Measurements from ENCODE around the gene HSD17B1. TPM values are rescaled to one million over a fixed set of nuclear protein-coding genes. Genes with fewer than 3 reads are reported as not detected.

The HSD17B1 gene
- total RNA-seq, 1 experiment from 2014 or later: 1.5 TPM

DNA sequence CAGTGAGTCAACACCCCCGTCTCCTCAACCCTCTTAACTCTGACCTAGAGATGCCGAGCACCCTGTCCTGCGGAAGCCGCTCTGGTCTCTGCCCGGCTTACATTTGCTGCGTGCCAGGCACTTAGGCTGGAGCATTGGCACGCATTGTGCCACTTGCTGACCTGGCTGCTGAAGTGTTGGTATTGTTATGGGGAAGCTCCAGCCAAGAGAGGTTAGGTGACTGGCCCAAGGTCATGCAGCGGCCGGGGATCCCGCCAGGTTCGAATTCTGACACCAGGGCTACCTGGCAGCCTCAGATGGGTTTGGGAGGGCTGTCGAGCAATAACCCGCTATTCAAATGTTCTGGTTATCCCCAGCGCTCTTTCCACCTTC lies 5.0 kb upstream of the HSD17B1 start:
- H3K27me3 ChIP-seq (ENCODE audit: low read length): no peaks in the 10 kb centered on the region
- peak overlapping the region; percentile 74 for H3K4me3 ChIP-seq (ENCODE audit: low read length)
- H3F3A ChIP-seq (ENCODE audit: low read length, unreplicated experiment): no peaks in the 10 kb centered on the region
- no peaks in the 10 kb centered on the region for H3K79me2 ChIP-seq (ENCODE audit: low read length)
- no peak for ATAC-seq
- no peaks in the 10 kb centered on the region for H3K9me2 ChIP-seq (replicated peaks; ENCODE audit: low read length)
- intact Hi-C loops (cut with micrococcal nuclease): no loop called here
- ChIA-PET POLR2A (ENCODE audit: unreplicated experiment) (no interaction called here), CTCF (no interaction called here)
- H3K9me3 ChIP-seq (ENCODE audit: low read length): no peaks in the 10 kb centered on the region
- no peaks in the 10 kb centered on the region for H4K20me1 ChIP-seq (ENCODE audit: low read length)
- no peak for DNase-seq
- no TSS peak for BruUV-seq (replicated peaks)
- TF ChIP-seq, protein P1, sequence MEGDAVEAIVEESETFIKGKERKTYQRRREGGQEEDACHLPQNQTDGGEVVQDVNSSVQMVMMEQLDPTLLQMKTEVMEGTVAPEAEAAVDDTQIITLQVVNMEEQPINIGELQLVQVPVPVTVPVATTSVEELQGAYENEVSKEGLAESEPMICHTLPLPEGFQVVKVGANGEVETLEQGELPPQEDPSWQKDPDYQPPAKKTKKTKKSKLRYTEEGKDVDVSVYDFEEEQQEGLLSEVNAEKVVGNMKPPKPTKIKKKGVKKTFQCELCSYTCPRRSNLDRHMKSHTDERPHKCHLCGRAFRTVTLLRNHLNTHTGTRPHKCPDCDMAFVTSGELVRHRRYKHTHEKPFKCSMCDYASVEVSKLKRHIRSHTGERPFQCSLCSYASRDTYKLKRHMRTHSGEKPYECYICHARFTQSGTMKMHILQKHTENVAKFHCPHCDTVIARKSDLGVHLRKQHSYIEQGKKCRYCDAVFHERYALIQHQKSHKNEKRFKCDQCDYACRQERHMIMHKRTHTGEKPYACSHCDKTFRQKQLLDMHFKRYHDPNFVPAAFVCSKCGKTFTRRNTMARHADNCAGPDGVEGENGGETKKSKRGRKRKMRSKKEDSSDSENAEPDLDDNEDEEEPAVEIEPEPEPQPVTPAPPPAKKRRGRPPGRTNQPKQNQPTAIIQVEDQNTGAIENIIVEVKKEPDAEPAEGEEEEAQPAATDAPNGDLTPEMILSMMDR (conservative IDR thresholded peaks at IDR 0.05; ENCODE audit: low read depth, low read length): no peak
- no peak for TF ChIP-seq EZH2phosphoT487 (IDR thresholded peaks at IDR 0.05; ENCODE audit: borderline replicate concordance, low read length)
- TF ChIP-seq EZH2 (IDR thresholded peaks at IDR 0.05; ENCODE audit: low read length, unreplicated experiment): no peak
- H3K27ac ChIP-seq (ENCODE audit: low read length): no peak overlapping the region
- no peak overlapping the region for H3K9ac ChIP-seq (ENCODE audit: low read length)
- peak overlapping the region; percentile 74; the same call in 1 of the 2 replicates for H2AFZ ChIP-seq (ENCODE audit: low read length)
- H3K36me3 ChIP-seq (ENCODE audit: low read depth, low read length): no peaks in the 10 kb centered on the region
- H3K4me2 ChIP-seq (ENCODE audit: low read length): peak overlapping the region; percentile 86
- H3K4me1 ChIP-seq (ENCODE audit: insufficient read depth, low read length): peaks cover 4% of the 10 kb centered on the region; the same call in 1 of the 2 replicates

DNA sequence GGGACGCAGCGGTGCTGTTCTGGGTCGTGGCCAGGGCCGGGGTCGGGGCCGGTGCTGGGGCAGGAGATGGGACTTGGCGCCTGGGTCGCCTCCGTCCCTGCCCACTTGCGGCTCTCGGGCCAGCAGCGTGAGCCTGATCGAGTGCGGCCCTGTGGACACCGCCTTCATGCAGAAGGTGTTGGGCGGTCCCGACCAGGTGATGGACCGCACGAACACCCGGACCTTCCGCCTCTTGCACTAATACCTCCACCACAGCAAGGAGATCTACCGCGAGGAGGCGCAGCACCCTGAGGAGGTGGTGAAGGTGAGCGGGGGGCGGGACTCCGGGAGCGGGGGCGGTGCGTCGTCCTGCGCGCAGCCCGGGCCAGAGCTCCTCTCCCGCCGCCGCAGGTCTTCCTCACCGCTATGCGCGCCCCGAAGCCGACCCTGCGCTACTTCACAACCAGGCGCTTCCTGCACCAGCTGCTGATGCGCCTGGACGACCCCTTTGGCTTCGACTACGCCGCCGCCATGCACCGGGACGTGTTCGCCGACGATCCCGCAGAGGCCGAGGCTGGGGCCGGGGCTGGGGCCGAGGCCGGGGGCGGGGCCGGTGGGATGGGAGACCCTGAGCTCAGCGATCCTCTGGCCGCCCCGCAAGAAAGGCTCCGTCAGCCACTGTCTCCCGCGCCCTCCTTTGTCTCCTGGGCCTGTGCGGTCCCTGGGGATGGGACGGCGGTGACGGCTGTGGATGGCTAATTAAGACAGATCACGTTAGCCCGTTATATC lies 4.5 kb upstream of the HSD17B1 start:
- peaks cover 4% of the 10 kb centered on the region; the same call in 1 of the 2 replicates for H3K4me1 ChIP-seq (ENCODE audit: insufficient read depth, low read length)
- ChIA-PET POLR2A (ENCODE audit: unreplicated experiment) (no interaction called here), CTCF (interaction anchor here (0.5 to 0.6 kb wide), 2 partner anchors 30 to 830 kb away, joined by 3 to 4 read pairs; no protein-coding TSS in a partner anchor)
- peak; percentile 91 for ATAC-seq
- H3K4me3 ChIP-seq (ENCODE audit: low read length): peak overlapping the region; percentile 74
- H3K9me2 ChIP-seq (replicated peaks; ENCODE audit: low read length): no peaks in the 10 kb centered on the region
- H3F3A ChIP-seq (ENCODE audit: low read length, unreplicated experiment): no peaks in the 10 kb centered on the region
- peak; percentile 81 for DNase-seq
- H3K36me3 ChIP-seq (ENCODE audit: low read depth, low read length): no peaks in the 10 kb centered on the region
- H3K27me3 ChIP-seq (ENCODE audit: low read length): no peaks in the 10 kb centered on the region
- no peak overlapping the region for H3K27ac ChIP-seq (ENCODE audit: low read length)
- peak overlapping the region; percentile 86 for H3K4me2 ChIP-seq (ENCODE audit: low read length)
- intact Hi-C loops (cut with micrococcal nuclease): no loop called here
- TF ChIP-seq EZH2phosphoT487 (IDR thresholded peaks at IDR 0.05; ENCODE audit: borderline replicate concordance, low read length): no peak
- no peak for TF ChIP-seq EZH2 (IDR thresholded peaks at IDR 0.05; ENCODE audit: low read length, unreplicated experiment)
- TF ChIP-seq, protein P1 (conservative IDR thresholded peaks at IDR 0.05; ENCODE audit: low read depth, low read length): peak; percentile 62
- H2AFZ ChIP-seq (ENCODE audit: low read length): peak overlapping the region; percentile 74
- no peaks in the 10 kb centered on the region for H3K9me3 ChIP-seq (ENCODE audit: low read length)
- no peaks in the 10 kb centered on the region for H4K20me1 ChIP-seq (ENCODE audit: low read length)
- peak overlapping the region; percentile 20; the same call in 1 of the 2 replicates for H3K9ac ChIP-seq (ENCODE audit: low read length)
- BruUV-seq (replicated peaks): no TSS peak
- 0 out of 2 replicates have a peak, but pooled peaks cover under 1% of the 10 kb centered on the region for H3K79me2 ChIP-seq (ENCODE audit: low read length)

Data from PC-3 (cell line).